Measurements from ENCODE around the gene ATP6V1C2.

Gene ATP6V1C2

GRCh38 chr2:10763461-10763800 lies 42.0 kb downstream of the ATP6V1C2 start:
- no peak for TF ChIP-seq EZH2phosphoT487 (IDR thresholded peaks at IDR 0.05; ENCODE audit: borderline replicate concordance, low read length)
- TF ChIP-seq, protein P1, sequence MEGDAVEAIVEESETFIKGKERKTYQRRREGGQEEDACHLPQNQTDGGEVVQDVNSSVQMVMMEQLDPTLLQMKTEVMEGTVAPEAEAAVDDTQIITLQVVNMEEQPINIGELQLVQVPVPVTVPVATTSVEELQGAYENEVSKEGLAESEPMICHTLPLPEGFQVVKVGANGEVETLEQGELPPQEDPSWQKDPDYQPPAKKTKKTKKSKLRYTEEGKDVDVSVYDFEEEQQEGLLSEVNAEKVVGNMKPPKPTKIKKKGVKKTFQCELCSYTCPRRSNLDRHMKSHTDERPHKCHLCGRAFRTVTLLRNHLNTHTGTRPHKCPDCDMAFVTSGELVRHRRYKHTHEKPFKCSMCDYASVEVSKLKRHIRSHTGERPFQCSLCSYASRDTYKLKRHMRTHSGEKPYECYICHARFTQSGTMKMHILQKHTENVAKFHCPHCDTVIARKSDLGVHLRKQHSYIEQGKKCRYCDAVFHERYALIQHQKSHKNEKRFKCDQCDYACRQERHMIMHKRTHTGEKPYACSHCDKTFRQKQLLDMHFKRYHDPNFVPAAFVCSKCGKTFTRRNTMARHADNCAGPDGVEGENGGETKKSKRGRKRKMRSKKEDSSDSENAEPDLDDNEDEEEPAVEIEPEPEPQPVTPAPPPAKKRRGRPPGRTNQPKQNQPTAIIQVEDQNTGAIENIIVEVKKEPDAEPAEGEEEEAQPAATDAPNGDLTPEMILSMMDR (IDR thresholded peaks at IDR 0.05; ENCODE audit: low read depth, low read length, poor library complexity, severe bottlenecking): no peak
- Histone ChIP-seq H3K79me2 (ENCODE audit: control insufficient read depth, low read length) (no peaks in the 10 kb centered on the region), H4K20me1 (ENCODE audit: control insufficient read depth, insufficient read depth, low read depth, low read length) (no peaks in the 10 kb centered on the region), H3K4me2 (ENCODE audit: low read length) (no peak overlapping the region), H3F3A (ENCODE audit: control insufficient read depth, insufficient read depth) (no peaks in the 10 kb centered on the region), H3K9me2 (replicated peaks; ENCODE audit: control insufficient read depth, low read length) (no peaks in the 10 kb centered on the region), H3K4me3 (ENCODE audit: low read length) (no peak overlapping the region), H3K9me3 (ENCODE audit: control insufficient read depth, insufficient read depth, low read length) (no peaks in the 10 kb centered on the region), H3K4me1 (ENCODE audit: control insufficient read depth, low read length) (peaks cover 5% of the 10 kb centered on the region; the same call in 1 of the 2 replicates), H3K36me3 (ENCODE audit: control insufficient read depth, low read length) (no peaks in the 10 kb centered on the region), H3K27me3 (ENCODE audit: control insufficient read depth, low read length) (no peaks in the 10 kb centered on the region), H3K27ac (ENCODE audit: low read depth, low read length) (no peak overlapping the region)

DNA sequence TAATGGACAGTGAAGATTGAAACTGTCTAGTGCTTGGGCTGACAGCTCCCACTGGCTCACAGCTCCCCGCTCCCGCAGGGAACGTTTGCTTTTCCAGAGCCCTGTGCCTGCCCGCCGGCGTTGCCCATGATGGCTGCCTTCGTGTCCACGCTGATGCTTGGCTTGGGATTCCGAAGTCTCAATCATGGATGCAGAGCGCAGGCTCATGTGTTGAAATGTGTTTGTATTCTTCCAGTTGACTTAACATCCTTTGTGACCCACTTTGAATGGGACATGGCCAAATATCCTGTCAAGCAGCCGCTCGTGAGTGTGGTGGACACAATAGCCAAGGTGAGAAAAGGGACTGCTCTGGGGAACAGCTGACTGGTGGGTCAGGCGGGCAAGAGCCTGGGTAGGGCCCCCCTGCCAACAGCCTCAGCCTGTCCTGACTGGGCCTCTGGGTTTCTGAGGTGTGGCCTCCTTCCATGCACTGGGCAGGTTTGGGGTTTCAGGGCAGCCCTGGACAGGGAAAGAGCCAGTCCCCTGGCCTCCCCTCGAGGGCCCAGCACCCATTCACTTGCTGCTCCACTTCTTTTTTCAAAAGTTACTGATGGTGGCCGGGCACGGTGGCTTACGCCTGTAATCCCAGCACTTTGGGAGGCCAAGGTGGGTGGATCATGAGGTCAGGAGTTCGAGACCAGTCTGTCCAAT lies 42.8 kb downstream of the ATP6V1C2 start:
- Histone ChIP-seq H3K27ac (ENCODE audit: low read depth, low read length) (no peak overlapping the region), H3K4me1 (ENCODE audit: control insufficient read depth, low read length) (peaks cover 5% of the 10 kb centered on the region; the same call in 1 of the 2 replicates), H4K20me1 (ENCODE audit: control insufficient read depth, insufficient read depth, low read depth, low read length) (no peaks in the 10 kb centered on the region), H3K9me3 (ENCODE audit: control insufficient read depth, insufficient read depth, low read length) (no peaks in the 10 kb centered on the region), H3K4me3 (ENCODE audit: low read length) (no peak overlapping the region), H3K9me2 (replicated peaks; ENCODE audit: control insufficient read depth, low read length) (no peaks in the 10 kb centered on the region), H3K4me2 (ENCODE audit: low read length) (no peak overlapping the region), H3F3A (ENCODE audit: control insufficient read depth, insufficient read depth) (no peaks in the 10 kb centered on the region), H3K27me3 (ENCODE audit: control insufficient read depth, low read length) (no peaks in the 10 kb centered on the region), H3K79me2 (ENCODE audit: control insufficient read depth, low read length) (no peaks in the 10 kb centered on the region), H3K36me3 (ENCODE audit: control insufficient read depth, low read length) (no peaks in the 10 kb centered on the region)
- no peak for TF ChIP-seq EZH2phosphoT487 (IDR thresholded peaks at IDR 0.05; ENCODE audit: borderline replicate concordance, low read length)
- TF ChIP-seq, protein P1 (IDR thresholded peaks at IDR 0.05; ENCODE audit: low read depth, low read length, poor library complexity, severe bottlenecking): no peak

DNA sequence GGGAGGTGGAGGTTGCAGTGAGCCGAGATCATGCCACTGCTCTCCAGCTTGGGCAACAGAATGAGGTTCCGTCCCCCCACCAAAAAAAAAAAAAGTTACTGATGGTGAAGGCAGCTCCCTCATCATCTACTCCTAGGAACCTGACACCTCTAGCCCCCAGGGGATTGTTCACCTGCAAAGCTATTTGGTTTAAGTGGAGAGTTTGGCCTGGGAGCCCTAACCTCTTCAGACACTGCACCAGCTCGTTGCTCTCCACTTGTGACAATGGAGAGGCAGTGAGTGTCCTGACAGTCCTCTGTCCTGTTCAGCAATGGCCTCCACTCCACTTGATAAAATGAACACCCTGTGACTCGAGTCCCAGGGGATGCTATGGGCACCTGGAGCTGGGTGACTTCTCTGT lies 43.5 kb downstream of the ATP6V1C2 start:
- Histone ChIP-seq H4K20me1 (ENCODE audit: control insufficient read depth, insufficient read depth, low read depth, low read length) (no peaks in the 10 kb centered on the region), H3K27ac (ENCODE audit: low read depth, low read length) (no peak overlapping the region), H3K79me2 (ENCODE audit: control insufficient read depth, low read length) (no peaks in the 10 kb centered on the region), H3F3A (ENCODE audit: control insufficient read depth, insufficient read depth) (no peaks in the 10 kb centered on the region), H3K4me3 (ENCODE audit: low read length) (no peak overlapping the region), H3K9me2 (replicated peaks; ENCODE audit: control insufficient read depth, low read length) (no peaks in the 10 kb centered on the region), H3K9me3 (ENCODE audit: control insufficient read depth, insufficient read depth, low read length) (no peaks in the 10 kb centered on the region), H3K4me1 (ENCODE audit: control insufficient read depth, low read length) (peaks cover 5% of the 10 kb centered on the region; the same call in 1 of the 2 replicates), H3K27me3 (ENCODE audit: control insufficient read depth, low read length) (no peaks in the 10 kb centered on the region), H3K36me3 (ENCODE audit: control insufficient read depth, low read length) (no peaks in the 10 kb centered on the region), H3K4me2 (ENCODE audit: low read length) (no peak overlapping the region)
- no peak for TF ChIP-seq EZH2phosphoT487 (IDR thresholded peaks at IDR 0.05; ENCODE audit: borderline replicate concordance, low read length)
- TF ChIP-seq, protein P1 (IDR thresholded peaks at IDR 0.05; ENCODE audit: low read depth, low read length, poor library complexity, severe bottlenecking): no peak

All from DOHH2 (cell line).